T-helper 22 cell (primary cell): ENCODE measurements around the gene BTAF1.
"Not testable (repeated sequence)": the region's sequence is repeated elsewhere in the genome, so short reads cannot be mapped to it uniquely, and the experiment has no call there.

Source experiments
- DNase-seq: peaks from one replicate; pipeline ENCODE4 v3.0.0-alpha.2; 2020; ENCODE audit warnings: low read depth

The BTAF1 gene

DNA sequence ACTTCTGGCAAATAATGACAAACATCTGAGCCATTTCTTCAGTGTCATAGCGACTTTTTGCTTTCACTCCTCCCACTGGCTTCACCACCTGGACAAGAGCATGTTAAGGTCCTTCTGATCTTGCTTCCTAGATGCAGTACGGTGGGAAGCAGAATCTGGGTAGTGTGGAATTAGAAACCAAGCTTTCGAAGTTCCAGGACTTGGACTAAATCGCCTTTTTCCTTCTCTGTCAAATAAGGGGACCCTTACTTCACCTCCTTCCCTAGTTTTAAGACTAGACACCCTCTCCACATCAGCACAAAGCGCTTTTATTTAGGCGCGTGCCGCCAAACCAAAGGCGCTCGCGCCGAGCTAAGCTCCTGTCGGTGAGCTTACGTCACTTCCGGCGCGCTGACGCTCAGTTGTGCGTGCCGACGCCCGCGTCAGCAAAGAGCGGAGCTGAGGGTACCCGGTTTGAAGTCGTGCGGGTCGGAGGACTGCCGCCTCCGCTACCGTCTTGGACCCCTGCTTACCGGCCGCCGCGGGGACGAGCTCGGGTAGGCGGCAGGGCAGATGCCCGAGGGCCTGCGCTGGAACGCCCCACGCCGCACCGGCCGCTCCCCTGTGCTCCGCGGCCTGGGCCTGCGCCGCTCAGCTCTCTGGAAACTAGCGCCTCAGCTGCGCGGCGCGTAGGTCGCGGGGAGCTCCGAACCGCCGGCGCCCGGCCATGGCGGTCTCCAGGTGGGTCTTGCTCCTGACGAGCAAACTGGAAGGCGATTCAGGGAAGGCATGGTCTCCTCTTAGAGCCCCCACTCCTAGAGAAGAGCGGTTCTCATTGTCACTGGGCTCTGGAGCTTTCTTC, at the start of gene BTAF1:
TSS of gene BTAF1 (plus strand) at position 400 of the 841 bp plus-strand sequence. CDS start at position 707, 307 bp downstream.
- peak; percentile 83 for DNase-seq

- no peak for DNase-seq
These were observed 48.4 kb upstream of the BTAF1 start for GRCh38 chr10:91875156-91875555.

GRCh38 chr10:91875779-91876178, 47.8 kb upstream of the BTAF1 start:
- DNase-seq: no peak

DNA sequence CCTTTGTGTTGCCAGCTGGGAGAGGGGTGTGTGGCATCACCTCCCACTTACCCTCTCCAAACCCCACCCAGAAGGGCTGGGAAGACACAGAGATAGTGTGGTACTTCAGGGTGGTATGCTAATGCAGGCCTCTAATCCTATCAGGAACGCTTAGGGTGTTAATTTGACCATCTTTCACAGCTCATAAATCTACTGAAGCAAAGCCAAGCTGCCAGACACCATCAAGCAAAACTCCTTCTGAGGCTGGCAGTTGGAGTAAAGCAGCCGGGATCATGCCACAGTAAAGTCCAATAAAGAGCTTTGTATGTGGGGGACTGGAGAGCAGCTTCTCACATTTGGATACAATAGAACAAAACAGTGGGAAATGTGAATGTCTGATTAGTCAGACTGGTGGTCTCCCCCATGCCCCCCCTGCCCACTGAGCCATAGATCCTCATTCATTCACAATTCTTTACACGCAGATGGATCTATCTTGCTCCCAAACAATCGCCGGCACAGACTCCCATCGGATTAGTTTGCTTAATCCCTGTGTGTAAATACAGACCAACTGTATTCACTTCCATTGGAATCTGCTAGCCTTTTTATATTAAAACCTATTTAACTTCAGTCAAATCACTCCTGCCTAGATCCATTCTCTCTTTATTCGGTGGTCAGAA, 43.9 kb upstream of the BTAF1 start:
- DNase-seq: no peak

GRCh38 chr10:91880310-91880709, 43.3 kb upstream of the BTAF1 start:
- no peak for DNase-seq

DNA sequence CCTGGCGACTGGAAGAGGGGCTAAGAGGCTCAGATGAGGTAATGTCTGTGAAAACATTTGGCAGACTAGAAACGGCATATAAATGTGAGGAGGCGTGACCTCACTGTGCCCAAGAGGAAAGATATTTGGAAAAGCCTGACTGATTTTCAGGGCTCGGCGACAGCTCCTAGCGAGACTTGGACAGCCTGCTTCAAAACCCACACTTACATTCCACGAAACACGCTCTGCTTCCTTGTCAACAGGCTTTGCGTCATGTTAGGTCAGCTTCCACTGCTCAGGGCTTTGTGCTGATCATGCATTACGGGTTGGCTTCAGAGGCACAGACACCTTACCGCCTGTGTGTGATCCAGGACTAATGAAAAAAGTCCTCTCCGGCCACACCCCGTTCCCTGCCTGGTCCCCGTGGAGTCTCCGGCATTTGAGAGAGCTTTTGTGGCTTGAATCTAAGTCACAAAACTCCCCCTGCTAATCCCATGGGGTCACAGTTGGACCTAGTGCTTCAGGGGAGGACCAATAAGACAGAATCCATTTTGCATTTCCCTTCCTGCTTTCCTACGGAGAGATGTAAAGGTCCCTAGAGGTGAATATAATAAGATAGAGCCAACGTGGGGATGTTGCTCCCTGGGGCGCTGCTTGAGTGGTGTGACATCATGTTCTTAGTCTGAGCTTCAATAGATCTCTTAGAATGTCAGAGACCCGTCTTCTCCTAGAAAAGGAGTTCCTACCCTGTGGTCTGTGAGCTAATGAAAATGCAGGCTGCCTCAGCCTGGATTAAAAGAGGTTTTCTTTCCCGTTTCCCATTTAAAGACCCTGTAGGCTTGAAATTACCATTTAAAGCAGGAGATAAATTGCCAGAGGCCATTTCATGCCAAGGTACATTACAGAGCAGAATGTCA, 39.8 kb upstream of the BTAF1 start:
- DNase-seq: no peak

- DNase-seq: no peak
These were observed 39.0 kb upstream of the BTAF1 start for GRCh38 chr10:91884536-91884935.

DNA sequence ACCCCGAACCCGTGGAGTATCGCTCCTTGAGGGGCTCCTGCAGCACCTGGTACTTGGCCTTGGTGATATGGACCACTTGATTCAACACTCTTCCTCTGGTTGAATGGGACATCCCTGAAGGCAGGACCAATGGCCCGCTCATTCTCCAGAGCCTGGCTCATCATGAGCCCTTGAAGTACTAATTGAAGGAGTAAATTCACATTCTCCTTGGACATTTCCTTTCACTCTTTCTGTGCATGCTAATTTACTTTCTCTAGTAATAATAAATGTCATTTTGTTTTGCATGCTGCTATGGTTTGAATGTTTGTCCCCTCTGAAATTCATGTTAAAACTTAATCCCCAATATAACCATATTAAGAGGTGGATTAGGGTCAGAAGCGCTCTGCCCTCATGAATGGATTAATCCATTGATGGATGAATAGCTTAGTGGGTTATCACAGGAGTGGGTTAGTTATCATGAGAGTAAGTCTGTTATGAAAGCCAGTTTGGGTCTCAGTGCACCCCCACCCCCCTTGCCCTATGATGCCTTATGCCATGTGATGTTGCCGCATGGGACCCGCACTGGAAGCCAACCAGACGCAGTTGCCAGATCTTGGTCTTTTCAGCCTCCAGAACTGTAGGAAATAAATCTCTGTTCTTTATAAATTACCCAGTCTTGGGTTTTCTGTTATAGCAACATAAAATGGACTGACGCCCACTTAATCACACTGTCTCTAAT, 38.0 kb upstream of the BTAF1 start:
- no peak for DNase-seq

DNA sequence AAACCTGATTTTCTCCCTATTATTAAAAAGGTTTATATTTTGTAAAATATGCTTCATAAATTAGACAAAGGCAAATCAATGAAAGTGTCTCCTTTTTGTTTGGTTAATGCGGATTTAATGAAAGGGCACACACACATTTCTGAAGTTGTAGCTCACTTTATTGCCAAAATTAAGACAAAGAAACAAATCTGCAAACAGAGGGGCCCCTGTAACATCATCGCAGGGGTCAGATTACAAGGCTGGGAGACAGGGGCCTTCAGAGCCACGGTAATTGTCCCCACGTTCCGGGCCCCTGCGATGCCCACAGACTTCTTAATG, 36.7 kb upstream of the BTAF1 start:
- DNase-seq: no peak

DNA sequence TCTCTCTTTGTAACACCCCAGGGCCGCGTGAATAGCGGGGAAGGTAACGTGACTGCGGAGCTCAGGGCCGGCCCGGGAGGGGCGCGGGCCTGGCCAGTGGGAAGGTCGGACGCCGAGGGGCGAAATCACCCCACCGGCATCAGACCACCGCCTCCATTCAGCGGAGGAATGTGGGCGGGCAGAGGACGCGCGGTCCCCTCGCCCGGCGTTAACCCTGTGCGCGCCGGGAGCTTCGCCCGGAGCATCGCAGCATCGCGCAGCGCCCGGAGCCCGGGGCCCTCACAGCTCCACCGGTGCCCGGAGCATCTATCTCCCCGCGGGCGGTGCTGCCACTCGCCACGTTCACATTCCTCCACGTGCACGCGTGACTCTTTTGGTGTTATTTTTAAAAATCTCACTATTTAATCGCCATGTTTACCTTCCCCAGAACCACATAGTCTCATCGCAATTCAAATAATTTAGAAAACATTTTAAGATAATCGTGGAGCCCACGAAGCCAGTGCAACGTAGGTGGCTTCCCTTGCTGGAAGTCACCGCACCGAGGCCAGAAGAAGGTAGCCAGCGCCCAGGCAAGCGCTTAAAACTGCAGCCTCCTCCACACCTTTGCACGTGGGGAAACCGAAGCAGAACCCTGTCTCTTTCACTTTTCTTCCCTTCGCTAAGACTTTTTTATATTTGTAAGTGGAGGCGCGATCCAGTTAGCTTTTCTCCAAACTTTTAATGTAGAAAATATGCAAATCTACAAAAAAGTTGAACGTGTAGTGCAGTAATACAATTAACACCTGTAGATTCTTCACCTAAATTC, 36.1 kb upstream of the BTAF1 start:
- DNase-seq: no peak

GRCh38 chr10:91891125-91892001, 32.2 kb upstream of the BTAF1 start:
- DNase-seq: no peak

- DNase-seq: no peak
These were observed 30.5 kb upstream of the BTAF1 start for GRCh38 chr10:91893051-91893450.

GRCh38 chr10:91894261-91894685, 29.3 kb upstream of the BTAF1 start:
- not testable (repeated sequence) for DNase-seq

GRCh38 chr10:91896212-91896756, 27.3 kb upstream of the BTAF1 start:
- no peak for DNase-seq

DNA sequence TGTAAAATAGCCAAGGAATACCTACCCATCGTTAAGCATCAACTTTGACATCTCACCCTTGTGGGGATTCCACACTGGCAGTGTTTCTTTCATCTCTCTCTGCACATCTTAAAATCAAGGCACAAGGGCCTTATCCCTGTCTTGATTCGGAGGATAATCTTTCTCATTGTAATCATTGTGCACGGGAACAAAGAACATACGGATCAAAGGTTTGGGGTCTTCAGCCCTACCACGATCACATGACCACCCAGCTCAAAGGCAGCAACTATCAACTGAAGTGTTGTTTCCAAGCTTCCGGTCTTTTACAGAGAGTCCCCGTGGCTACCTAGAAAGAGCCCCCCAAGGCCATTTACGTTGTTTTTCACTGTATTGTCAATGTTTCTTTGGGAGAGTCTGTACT, 26.1 kb upstream of the BTAF1 start:
- no peak for DNase-seq

GRCh38 chr10:91901784-91902677, 21.5 kb upstream of the BTAF1 start:
- peak; percentile 21 for DNase-seq

DNA sequence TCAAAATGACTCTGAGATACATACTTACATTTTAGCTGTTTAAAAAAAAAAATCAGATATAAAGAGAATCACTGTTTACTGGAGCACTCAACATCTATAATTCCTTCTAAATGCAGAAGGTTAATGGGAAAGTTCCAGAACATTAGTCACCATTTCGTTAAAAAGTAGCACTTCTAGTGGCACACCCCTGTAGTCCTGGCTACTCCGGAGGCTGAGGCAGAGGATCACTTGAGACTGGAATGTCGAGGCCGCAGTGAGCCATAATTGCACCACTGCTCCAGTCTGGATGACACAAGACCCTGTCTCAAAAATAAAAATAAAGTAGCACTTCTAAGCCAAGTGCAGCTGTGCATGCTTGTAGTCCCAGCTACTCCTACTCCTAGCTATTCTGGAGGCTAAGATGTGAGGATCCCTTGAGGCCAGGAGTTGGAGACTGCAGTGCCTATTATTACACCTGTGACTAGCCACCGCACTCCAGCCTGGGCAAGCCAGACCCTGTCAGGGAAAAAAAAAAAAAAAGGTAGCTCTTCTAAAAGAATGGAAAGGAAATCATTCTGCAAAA, 16.5 kb upstream of the BTAF1 start:
- DNase-seq: no peak

- no peak for DNase-seq
These were observed 15.6 kb upstream of the BTAF1 start for GRCh38 chr10:91907914-91908336.
